DND-41 (cell line): Measurements from ENCODE around the gene ANKHD1.

Source experiments
- ATAC-seq: fragments of 200-7000 bp; cut with Tn5 transposase; 3 replicates; pipeline ENCODE4 v1.9.1; 2021; ENCODE audit warnings: low read depth; ENCODE audit not compliant: insufficient read depth
- DNase-seq: peaks from one replicate; pipeline ENCODE4 v3.0.0-alpha.2; 2020
- H2AFZ ChIP-seq: 2 replicates; pipeline ENCODE4 v1.6.0; 2012; ENCODE audit warnings: low read depth, low read length
- H3K27ac ChIP-seq: 2 replicates; pipeline ENCODE4 v1.5.1; 2012; ENCODE audit warnings: low read length, inconsistent platforms
- H3K27me3 ChIP-seq: fragments of 200-600 bp; sonication (generic); 2 replicates; pipeline ENCODE4 v1.6.0; 2012; ENCODE audit warnings: low read length, mild to moderate bottlenecking, inconsistent platforms; ENCODE audit not compliant: insufficient read depth, poor library complexity
- H3K36me3 ChIP-seq: 2 replicates; pipeline ENCODE4 v1.5.1; 2012; ENCODE audit warnings: low read length, inconsistent platforms; ENCODE audit not compliant: insufficient read depth
- H3K4me1 ChIP-seq: 2 replicates; pipeline ENCODE4 v1.5.1; 2012; ENCODE audit warnings: mild to moderate bottlenecking, low read length; ENCODE audit not compliant: insufficient read depth
- H3K4me2 ChIP-seq: 2 replicates; pipeline ENCODE4 v1.6.0; 2012; ENCODE audit warnings: mild to moderate bottlenecking, moderate library complexity, low read length, inconsistent platforms; ENCODE audit not compliant: insufficient read depth
- H3K4me3 ChIP-seq, 2 experiments: fragments of 200-600 bp in 1 of 2; shearing (Covaris generic) in 1 of 2; 2 replicates each; pipeline ENCODE4 v1.5.1; 2012 to 2016; ENCODE audit warnings: inconsistent platforms in 2 of 2, low read length in 2 of 2, mild to moderate bottlenecking in 2 of 2, low read depth in 1 of 2, moderate library complexity in 1 of 2
- H3K79me2 ChIP-seq: 2 replicates; pipeline ENCODE4 v1.6.0; 2012; ENCODE audit warnings: low read length, inconsistent platforms; ENCODE audit not compliant: insufficient read depth
- H3K9ac ChIP-seq: 2 replicates; pipeline ENCODE4 v1.6.0; 2012; ENCODE audit warnings: low read depth, mild to moderate bottlenecking, inconsistent platforms, low read length, moderate library complexity
- H3K9me3 ChIP-seq: 2 replicates; pipeline ENCODE4 v1.5.1; 2012; ENCODE audit warnings: low read length, moderate library complexity, mild to moderate bottlenecking, inconsistent platforms; ENCODE audit not compliant: insufficient read depth, severe bottlenecking
- H4K20me1 ChIP-seq: 2 replicates; pipeline ENCODE4 v1.6.0; 2012; ENCODE audit warnings: low read length; ENCODE audit not compliant: insufficient read depth
- EZH2 ChIP-seq: IDR thresholded peaks from 3 replicates; pipeline ENCODE4 v1.6.1; 2012; ENCODE audit warnings: borderline replicate concordance, low read depth, mild to moderate bottlenecking, moderate library complexity, low read length, inconsistent platforms; ENCODE audit not compliant: severe bottlenecking
- TF ChIP-seq, protein P1 (sequence below): IDR thresholded peaks from 2 replicates; pipeline ENCODE4 v1.5.1; 2012; ENCODE audit warnings: borderline replicate concordance, low read length, moderate library complexity, mild to moderate bottlenecking; ENCODE audit not compliant: poor library complexity, severe bottlenecking; ENCODE audit errors: extremely low read depth

ANKHD1 gene

GRCh38 chr5:140363631-140364471 lies 37.8 kb upstream of the ANKHD1 start:
- Histone ChIP-seq H3K4me3 (no peak overlapping the region), H3K9ac (no peak overlapping the region), H3K27ac (no peak overlapping the region), H3K79me2 (no peaks in the 10 kb centered on the region), H4K20me1 (no peaks in the 10 kb centered on the region), H3K27me3 (no peaks in the 10 kb centered on the region), H3K4me2 (no peak overlapping the region), H3K4me1 (no peaks in the 10 kb centered on the region), H3K9me3 (no peaks in the 10 kb centered on the region), H2AFZ (no peak overlapping the region), H3K36me3 (no peaks in the 10 kb centered on the region)
- no peak for DNase-seq
- TF ChIP-seq, protein P1, sequence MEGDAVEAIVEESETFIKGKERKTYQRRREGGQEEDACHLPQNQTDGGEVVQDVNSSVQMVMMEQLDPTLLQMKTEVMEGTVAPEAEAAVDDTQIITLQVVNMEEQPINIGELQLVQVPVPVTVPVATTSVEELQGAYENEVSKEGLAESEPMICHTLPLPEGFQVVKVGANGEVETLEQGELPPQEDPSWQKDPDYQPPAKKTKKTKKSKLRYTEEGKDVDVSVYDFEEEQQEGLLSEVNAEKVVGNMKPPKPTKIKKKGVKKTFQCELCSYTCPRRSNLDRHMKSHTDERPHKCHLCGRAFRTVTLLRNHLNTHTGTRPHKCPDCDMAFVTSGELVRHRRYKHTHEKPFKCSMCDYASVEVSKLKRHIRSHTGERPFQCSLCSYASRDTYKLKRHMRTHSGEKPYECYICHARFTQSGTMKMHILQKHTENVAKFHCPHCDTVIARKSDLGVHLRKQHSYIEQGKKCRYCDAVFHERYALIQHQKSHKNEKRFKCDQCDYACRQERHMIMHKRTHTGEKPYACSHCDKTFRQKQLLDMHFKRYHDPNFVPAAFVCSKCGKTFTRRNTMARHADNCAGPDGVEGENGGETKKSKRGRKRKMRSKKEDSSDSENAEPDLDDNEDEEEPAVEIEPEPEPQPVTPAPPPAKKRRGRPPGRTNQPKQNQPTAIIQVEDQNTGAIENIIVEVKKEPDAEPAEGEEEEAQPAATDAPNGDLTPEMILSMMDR: no peak
- TF ChIP-seq EZH2: no peak
- no peak for ATAC-seq

DNA sequence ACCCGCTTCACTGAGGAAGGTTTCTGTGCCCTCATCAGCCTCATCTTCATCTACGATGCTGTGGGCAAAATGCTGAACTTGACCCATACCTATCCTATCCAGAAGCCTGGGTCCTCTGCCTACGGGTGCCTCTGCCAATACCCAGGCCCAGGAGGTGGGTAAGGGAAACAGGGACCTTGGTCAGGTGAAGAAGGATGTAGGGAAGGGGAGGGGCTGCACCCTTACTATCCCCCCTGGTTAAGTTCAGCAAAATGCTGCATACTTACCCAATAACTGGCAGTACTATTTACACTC lies 37.2 kb upstream of the ANKHD1 start:
- no peak for ATAC-seq
- DNase-seq: no peak
- H3K27ac ChIP-seq: no peak overlapping the region
- TF ChIP-seq EZH2: no peak
- TF ChIP-seq, protein P1: no peak
- no peaks in the 10 kb centered on the region for H3K36me3 ChIP-seq
- H3K79me2 ChIP-seq: no peaks in the 10 kb centered on the region
- no peaks in the 10 kb centered on the region for H3K27me3 ChIP-seq
- no peak overlapping the region for H3K9ac ChIP-seq
- no peak overlapping the region for H3K4me2 ChIP-seq
- no peaks in the 10 kb centered on the region for H3K9me3 ChIP-seq
- H4K20me1 ChIP-seq: no peaks in the 10 kb centered on the region
- no peak overlapping the region for H2AFZ ChIP-seq
- H3K4me3 ChIP-seq: no peak overlapping the region
- H3K4me1 ChIP-seq: no peaks in the 10 kb centered on the region

- Histone ChIP-seq H3K4me2 (no peak overlapping the region), H3K9me3 (no peaks in the 10 kb centered on the region), H4K20me1 (no peaks in the 10 kb centered on the region), H3K36me3 (no peaks in the 10 kb centered on the region), H3K9ac (no peak overlapping the region), H3K4me3 (no peak overlapping the region), H2AFZ (no peak overlapping the region), H3K4me1 (no peaks in the 10 kb centered on the region), H3K79me2 (no peaks in the 10 kb centered on the region), H3K27ac (no peak overlapping the region), H3K27me3 (no peaks in the 10 kb centered on the region)
- ATAC-seq: no peak
- no peak for TF ChIP-seq EZH2
- TF ChIP-seq, protein P1: no peak
- no peak for DNase-seq
Observed at GRCh38 chr5:140365282-140365681, 36.4 kb upstream of the ANKHD1 start.
